Hepatocyte (in vitro differentiated cells): ENCODE data around the gene FAR1. TPM values are rescaled to one million over a fixed set of nuclear protein-coding genes. Genes with fewer than 3 reads are reported as not detected.

Experiments used
- DNase-seq: peaks from one replicate; pipeline ENCODE4 v3.0.0-alpha.2; 2016; ENCODE audit warnings: low spot score
- H2AFZ ChIP-seq: fragments of 200-600 bp; sonication (generic); 2 replicates; pipeline ENCODE4 v1.6.0; 2016; ENCODE audit warnings: antibody characterized with exemption, mild to moderate bottlenecking
- H3K27ac ChIP-seq: fragments of 200-600 bp; sonication (generic); 2 replicates; pipeline ENCODE4 v1.5.1; 2016; ENCODE audit warnings: mild to moderate bottlenecking
- H3K27me3 ChIP-seq: fragments of 200-600 bp; sonication (generic); 2 replicates; pipeline ENCODE4 v1.6.1; 2016
- H3K36me3 ChIP-seq: fragments of 200-600 bp; sonication (generic); replicated peaks from 2 replicates; pipeline ENCODE4 v1.5.1; 2016; ENCODE audit warnings: low read depth; ENCODE audit not compliant: insufficient read depth
- H3K4me1 ChIP-seq: fragments of 200-600 bp; sonication (generic); 2 replicates; pipeline ENCODE4 v1.5.1; 2016; ENCODE audit warnings: mild to moderate bottlenecking, moderate library complexity; ENCODE audit not compliant: insufficient read depth
- H3K4me2 ChIP-seq: fragments of 200-600 bp; sonication (generic); 2 replicates; pipeline ENCODE4 v1.6.0; 2016
- H3K4me3 ChIP-seq: fragments of 200-600 bp; sonication (generic); 2 replicates; pipeline ENCODE4 v1.5.1; 2016; ENCODE audit warnings: mild to moderate bottlenecking
- H3K79me2 ChIP-seq: fragments of 200-600 bp; sonication (generic); 2 replicates; pipeline ENCODE4 v1.6.0; 2017; ENCODE audit warnings: mild to moderate bottlenecking
- H3K9me2 ChIP-seq: fragments of 200-600 bp; sonication (generic); replicated peaks from 2 replicates; pipeline ENCODE4 v1.6.0; 2017; ENCODE audit warnings: mild to moderate bottlenecking; ENCODE audit not compliant: insufficient read depth
- H3K9me3 ChIP-seq: fragments of 200-600 bp; sonication (generic); 2 replicates; pipeline ENCODE4 v1.5.1; 2016; ENCODE audit warnings: low read depth, mild to moderate bottlenecking
- H4K20me1 ChIP-seq: fragments of 200-600 bp; sonication (generic); 2 replicates; pipeline ENCODE4 v1.6.0; 2016; ENCODE audit warnings: mild to moderate bottlenecking; ENCODE audit not compliant: insufficient read depth, poor library complexity, severe bottlenecking
- EZH2 ChIP-seq: fragments of 200-600 bp; sonication (generic); IDR thresholded peaks from 2 replicates; pipeline ENCODE4 v1.6.1; 2016; ENCODE audit warnings: antibody characterized with exemption, mild to moderate bottlenecking, borderline replicate concordance
- EZH2phosphoT487 ChIP-seq: fragments of 200-600 bp; sonication (generic); IDR thresholded peaks from one replicate; pipeline ENCODE4 v1.6.1; 2018; ENCODE audit warnings: antibody characterized with exemption, mild to moderate bottlenecking, low read depth, moderate library complexity; ENCODE audit not compliant: unreplicated experiment, severe bottlenecking
- WGBS: methylation state at CpG from one replicate; pipeline ENCODE4 v1.1.6; 2016; ENCODE audit warnings: low lambda C conversion rate; ENCODE audit errors: missing lambda C conversion rate; 5-methylcytosine and 5-hydroxymethylcytosine counted together
- polyA plus RNA-seq: library from polyadenylated mRNA; unstranded; fragments of >200 nt; fragmentation: Nextera tagmentation; extraction: Ambion mirVana; gene quantifications from 2 replicates; pipeline ENCODE4 v1.2.1, GENCODE V29; 2016
- total RNA-seq: library from RNA; depleted of rRNA; stranded (reverse); fragments of >200 nt; gene quantifications from 2 replicates; pipeline ENCODE4 v1.2.3, GENCODE V29; 2014
- TF ChIP-seq, protein P1 (sequence below): fragments of 200-600 bp; sonication (generic); IDR thresholded peaks from 2 replicates; pipeline ENCODE4 v1.5.1; 2016; ENCODE audit warnings: antibody characterized with exemption, mild to moderate bottlenecking; ENCODE audit not compliant: poor library complexity

Gene FAR1
- total and polyA plus RNA-seq, 2 experiments from 2014 or later: 21.7 to 71.4 TPM

GRCh38 chr11:13772223-13773046 is 104.0 kb downstream of the FAR1 start:
- no peaks in the 10 kb centered on the region for H3K9me2 ChIP-seq
- 29% methylated on average over 5 of the region's 5 CpGs for WGBS
- no peaks in the 10 kb centered on the region for H3K4me1 ChIP-seq

GRCh38 chr11:13775471-13775870 is 107.0 kb downstream of the FAR1 start:
- no peaks in the 10 kb centered on the region for H3K36me3 ChIP-seq
- H3K27ac ChIP-seq: no peak overlapping the region
- no peaks in the 10 kb centered on the region for H4K20me1 ChIP-seq
- H3K4me2 ChIP-seq: no peak overlapping the region
- H3K9me2 ChIP-seq: no peaks in the 10 kb centered on the region
- TF ChIP-seq, protein P1, sequence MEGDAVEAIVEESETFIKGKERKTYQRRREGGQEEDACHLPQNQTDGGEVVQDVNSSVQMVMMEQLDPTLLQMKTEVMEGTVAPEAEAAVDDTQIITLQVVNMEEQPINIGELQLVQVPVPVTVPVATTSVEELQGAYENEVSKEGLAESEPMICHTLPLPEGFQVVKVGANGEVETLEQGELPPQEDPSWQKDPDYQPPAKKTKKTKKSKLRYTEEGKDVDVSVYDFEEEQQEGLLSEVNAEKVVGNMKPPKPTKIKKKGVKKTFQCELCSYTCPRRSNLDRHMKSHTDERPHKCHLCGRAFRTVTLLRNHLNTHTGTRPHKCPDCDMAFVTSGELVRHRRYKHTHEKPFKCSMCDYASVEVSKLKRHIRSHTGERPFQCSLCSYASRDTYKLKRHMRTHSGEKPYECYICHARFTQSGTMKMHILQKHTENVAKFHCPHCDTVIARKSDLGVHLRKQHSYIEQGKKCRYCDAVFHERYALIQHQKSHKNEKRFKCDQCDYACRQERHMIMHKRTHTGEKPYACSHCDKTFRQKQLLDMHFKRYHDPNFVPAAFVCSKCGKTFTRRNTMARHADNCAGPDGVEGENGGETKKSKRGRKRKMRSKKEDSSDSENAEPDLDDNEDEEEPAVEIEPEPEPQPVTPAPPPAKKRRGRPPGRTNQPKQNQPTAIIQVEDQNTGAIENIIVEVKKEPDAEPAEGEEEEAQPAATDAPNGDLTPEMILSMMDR: no peak
- TF ChIP-seq EZH2phosphoT487 (no peak), EZH2 (no peak)
- no peaks in the 10 kb centered on the region for H3K9me3 ChIP-seq
- WGBS: 90% methylated on average over 1 of the region's 1 CpG
- no peaks in the 10 kb centered on the region for H3K27me3 ChIP-seq
- H3K79me2 ChIP-seq: no peaks in the 10 kb centered on the region
- no peaks in the 10 kb centered on the region for H3K4me1 ChIP-seq
- peak; percentile 20 for DNase-seq
- no peak overlapping the region for H2AFZ ChIP-seq
- H3K4me3 ChIP-seq: no peak overlapping the region

More at GRCh38 chr11:13772223-13773046, 104.0 kb downstream of the FAR1 start:
- TF ChIP-seq, protein P1: peak; percentile 74
- TF ChIP-seq EZH2phosphoT487 (no peak), EZH2 (no peak)
- no peaks in the 10 kb centered on the region for H4K20me1 ChIP-seq
- no peaks in the 10 kb centered on the region for H3K79me2 ChIP-seq
- no peak overlapping the region for H3K27ac ChIP-seq
- H3K4me3 ChIP-seq: no peak overlapping the region
- H3K9me3 ChIP-seq: no peaks in the 10 kb centered on the region
- no peaks in the 10 kb centered on the region for H3K36me3 ChIP-seq
- H2AFZ ChIP-seq: no peak overlapping the region
- DNase-seq: peak; percentile 76
- H3K27me3 ChIP-seq: no peaks in the 10 kb centered on the region
- no peak overlapping the region for H3K4me2 ChIP-seq

DNA sequence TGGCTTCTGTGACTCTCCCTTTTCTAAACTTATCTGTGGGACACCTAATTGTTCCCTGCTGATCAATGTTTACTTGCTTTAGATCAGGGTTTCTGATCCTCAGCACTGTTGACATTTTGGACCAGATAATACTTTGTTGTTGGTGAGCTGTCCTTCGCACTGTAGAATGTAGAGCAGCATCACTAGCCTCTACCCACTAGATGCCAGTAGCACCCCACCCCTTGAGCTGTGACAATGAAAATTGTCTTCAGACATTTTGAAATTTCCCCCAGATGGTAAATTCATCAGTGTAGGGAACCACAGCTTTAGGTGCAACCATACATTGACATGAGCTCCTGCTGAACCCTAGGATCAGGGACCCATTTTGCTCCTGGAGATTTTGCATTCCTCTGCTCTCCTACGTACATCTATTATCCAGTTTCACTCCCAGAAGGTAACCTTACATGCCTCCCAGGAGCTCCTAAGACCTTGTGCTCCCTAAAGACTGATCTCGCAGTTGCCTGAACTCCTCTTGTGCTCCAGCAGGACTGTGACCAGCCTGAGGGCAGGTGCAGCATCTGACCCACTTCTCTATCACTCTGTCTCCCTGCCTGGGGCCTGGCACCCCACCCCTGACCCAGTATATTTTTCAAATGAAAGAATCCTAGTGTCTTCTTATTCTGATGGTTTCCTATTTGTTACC is 107.8 kb downstream of the FAR1 start:
- H3K4me2 ChIP-seq: no peak overlapping the region
- DNase-seq: no peak
- no peaks in the 10 kb centered on the region for H4K20me1 ChIP-seq
- no peaks in the 10 kb centered on the region for H3K36me3 ChIP-seq
- no peaks in the 10 kb centered on the region for H3K4me1 ChIP-seq
- no peak overlapping the region for H3K4me3 ChIP-seq
- TF ChIP-seq, protein P1: peak; percentile 35
- TF ChIP-seq EZH2phosphoT487 (no peak), EZH2 (no peak)
- 84% methylated on average over 3 of the region's 3 CpGs for WGBS
- H2AFZ ChIP-seq: no peak overlapping the region
- H3K27me3 ChIP-seq: no peaks in the 10 kb centered on the region
- no peaks in the 10 kb centered on the region for H3K9me3 ChIP-seq
- H3K9me2 ChIP-seq: no peaks in the 10 kb centered on the region
- no peak overlapping the region for H3K27ac ChIP-seq
- no peaks in the 10 kb centered on the region for H3K79me2 ChIP-seq
